Brain pericyte (primary cell): ENCODE data around the gene RABL6.
A peak's percentile ranks its signal among the peaks of the same experiment; 100 is the strongest.
"Not testable (repeated sequence)": the region's sequence is repeated elsewhere in the genome, so short reads cannot be mapped to it uniquely, and the experiment has no call there.

ENCODE experiments used
- DNase-seq: peaks from one replicate; pipeline ENCODE4 v3.0.0-alpha.2; 2012; ENCODE audit warnings: low read depth, low spot score

RABL6 gene

GRCh38 chr9:136835162-136835931, 27.6 kb downstream of the RABL6 start:
- DNase-seq = no peak

GRCh38 chr9:136835932-136836904, 28.5 kb downstream of the RABL6 start:
- DNase-seq = no peak

GRCh38 chr9:136837146-136837855, 29.6 kb downstream of the RABL6 start:
- no peak for DNase-seq

- not testable (repeated sequence) for DNase-seq
Observed at GRCh38 chr9:136837856-136838277, 30.1 kb downstream of the RABL6 start.

DNA sequence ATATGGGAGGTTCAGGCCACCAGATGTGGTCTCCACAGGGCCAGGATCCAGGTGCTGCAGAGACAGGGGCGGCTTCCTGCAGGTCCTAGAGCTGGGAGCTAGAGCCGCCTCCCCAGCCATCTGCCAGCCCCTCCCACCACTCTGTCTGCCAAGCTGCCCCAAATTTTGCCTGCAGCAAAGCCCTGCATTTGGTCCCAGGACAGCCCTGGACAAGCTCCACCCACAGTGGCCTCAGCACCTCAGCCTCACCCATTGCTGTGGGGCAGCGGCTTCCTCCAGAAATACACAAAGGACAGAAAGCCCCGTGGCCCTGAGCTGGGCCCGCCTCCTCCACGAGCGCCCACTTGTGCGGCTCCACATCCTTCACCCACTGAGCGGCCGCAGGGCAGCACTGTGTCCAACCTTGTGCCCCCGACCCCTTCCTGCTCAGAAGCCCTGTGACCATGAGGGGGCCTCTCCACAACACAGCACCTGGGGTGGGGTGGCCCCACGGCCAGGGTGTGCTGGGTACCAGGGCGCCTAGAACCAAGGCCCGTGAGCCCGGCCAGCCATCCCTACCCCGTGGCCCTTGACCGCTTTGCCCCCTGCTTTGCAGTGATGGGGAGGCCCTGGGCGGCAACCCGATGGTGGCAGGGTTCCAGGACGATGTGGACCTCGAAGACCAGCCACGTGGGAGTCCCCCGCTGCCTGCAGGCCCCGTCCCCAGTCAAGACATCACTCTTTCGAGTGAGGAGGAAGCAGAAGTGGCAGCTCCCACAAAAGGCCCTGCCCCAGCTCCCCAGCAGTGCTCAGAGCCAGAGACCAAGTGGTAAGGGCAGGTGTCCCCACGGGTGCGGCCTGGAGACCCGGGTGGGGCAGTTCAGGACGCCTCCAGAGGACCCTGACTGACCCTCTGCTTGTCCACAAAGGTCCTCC, 30.8 kb downstream of the RABL6 start:
- DNase-seq = no peak

DNA sequence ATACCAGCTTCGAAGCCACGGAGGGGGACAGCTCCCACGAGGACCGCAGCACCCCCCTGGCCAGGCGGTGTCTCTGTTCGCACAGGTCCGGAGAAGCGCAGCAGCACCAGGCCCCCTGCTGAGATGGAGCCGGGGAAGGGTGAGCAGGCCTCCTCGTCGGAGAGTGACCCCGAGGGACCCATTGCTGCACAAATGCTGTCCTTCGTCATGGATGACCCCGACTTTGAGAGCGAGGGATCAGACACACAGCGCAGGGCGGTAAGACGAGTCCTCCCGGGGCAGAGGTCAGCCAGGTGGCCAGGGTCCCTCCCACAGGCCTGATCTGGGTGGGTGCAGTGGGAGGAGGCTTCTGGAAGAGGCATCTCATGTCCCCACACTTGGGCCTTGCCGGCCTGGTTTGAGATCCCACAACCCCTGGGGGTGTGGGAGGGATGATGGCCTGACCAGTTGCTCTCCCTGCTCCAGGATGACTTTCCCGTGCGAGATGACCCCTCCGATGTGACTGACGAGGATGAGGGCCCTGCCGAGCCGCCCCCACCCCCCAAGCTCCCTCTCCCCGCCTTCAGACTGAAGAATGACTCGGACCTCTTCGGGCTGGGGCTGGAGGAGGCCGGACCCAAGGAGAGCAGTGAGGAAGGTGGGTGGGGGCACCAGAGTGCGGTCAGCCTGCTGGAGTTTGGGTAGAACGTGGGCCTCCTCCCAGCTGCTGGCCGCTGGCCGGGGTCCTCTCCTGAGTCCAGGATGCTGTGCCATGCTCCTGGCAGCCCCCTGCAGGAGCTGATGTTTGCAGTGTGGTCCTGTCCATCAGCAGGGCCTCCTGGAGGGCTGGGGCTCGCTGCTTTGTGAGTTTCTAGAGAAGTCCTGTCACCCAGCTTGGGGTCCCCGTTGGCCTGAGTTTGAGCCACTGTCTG, 31.7 kb downstream of the RABL6 start:
- no peak for DNase-seq

DNA sequence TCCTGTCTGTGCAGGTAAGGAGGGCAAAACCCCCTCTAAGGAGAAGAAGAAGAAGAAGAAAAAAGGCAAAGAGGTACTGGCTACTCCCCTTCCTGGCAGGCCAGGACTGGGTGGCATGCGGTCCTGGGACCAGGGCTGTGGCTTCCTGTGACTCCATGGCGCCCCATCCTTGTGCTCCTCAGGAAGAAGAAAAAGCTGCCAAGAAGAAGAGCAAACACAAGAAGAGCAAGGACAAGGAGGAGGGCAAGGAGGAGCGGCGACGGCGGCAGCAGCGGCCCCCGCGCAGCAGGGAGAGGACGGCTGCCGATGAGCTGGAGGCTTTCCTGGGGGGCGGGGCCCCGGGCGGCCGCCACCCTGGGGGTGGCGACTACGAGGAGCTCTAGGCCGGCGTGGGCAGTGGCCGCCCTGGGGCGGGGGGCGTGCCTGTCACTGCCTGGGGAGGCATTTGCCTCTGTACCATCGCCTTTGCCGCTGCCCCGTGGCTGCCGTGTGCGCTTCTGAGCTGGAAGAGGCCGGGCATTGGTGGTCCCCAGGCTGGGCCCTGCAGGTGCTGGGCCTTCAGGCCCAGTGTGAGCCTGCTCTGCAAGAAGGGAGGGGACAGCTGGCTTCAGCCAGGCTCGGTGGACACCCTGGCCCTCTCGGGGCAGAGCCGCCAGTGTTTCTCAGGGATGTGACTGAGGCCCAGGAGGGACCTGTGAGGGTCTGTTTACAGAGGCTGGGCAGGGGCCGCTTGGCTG, 32.6 kb downstream of the RABL6 start:
- DNase-seq = no peak

- DNase-seq = peak; percentile 44
Observed at GRCh38 chr9:136840877-136841645, 33.3 kb downstream of the RABL6 start.

GRCh38 chr9:136841646-136842379, 34.1 kb downstream of the RABL6 start:
- not testable (repeated sequence) for DNase-seq

DNA sequence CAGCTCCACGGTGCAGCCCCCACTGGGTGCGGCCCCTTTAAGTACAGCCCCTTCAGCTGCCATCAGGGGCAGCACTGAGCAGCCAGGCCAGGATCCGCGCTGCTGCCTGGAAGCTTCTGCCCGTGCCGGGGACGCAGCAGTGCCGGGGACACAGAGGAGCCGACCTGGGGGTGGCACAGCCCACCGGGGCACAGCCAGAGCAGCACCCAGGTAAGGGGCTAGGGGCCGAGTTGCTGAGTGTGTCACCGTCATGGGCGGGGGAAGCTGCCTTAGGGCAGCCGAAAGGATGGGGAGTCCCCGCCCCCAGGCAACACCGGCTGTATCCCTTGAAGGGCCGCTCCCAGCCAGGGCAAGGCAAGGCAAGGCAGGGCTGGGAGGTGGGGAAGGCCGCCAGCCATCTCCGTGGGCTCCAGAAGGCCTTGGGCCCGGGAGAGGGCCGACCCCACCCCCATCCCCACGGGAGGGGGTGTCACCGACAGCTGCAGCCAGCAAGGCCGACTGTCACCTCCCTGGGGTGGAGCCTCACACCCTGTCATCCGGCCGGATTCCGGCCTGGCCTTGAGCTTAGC, 34.7 kb downstream of the RABL6 start, which contains the start of gene AJM1:
Gene AJM1, plus strand, starts transcription at position 99 of the 569 bp plus-strand sequence. CDS start 1,937 bp downstream, outside the sequence.
- not testable (repeated sequence) for DNase-seq

GRCh38 chr9:136843159-136843800, 35.5 kb downstream of the RABL6 start:
- not testable (repeated sequence) for DNase-seq

DNA sequence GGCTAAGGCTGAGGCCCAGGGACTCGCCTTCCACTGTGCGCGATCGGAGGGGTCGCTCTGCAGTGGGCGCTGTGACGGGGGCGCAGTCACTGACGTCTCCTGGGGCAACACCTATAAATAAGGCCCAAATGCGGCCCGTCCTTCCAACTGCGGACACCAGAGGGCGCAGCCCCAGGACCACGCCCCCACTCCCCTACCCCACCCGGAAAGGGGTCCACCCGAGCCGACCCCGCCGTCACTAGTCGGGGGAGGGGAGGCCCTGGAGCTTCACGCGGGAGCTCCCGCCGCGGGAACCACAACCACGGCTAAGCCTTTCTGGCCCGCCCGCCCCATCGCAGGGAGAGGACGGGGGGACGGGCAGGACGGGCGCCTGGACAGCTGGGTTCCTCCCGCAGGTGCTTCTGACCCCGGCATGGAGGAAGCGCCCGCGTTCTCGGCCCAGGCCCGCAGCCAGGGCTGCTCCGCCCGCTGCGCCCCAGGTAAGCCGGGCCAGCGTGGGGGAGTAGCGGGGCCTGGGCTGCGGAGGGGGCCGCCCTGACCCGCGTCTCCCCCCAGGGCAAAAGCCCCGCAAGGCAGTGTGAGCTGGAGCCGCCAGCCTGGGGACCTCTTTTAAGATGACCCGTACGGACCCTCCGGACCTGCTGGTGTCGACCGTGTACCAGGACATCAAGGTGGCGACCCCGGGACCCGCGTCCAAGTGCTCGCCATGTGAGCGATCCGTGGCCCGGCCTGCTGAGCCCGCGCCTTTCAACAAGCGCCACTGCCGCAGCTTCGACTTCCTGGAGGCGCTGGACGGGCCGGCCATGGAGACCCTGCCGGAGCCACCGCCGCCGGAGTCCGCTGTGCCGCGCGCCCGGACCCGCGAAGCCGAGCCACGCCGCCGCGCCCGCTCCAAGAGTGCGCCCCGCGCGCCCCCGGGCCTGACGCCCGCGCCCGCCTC, 36.3 kb downstream of the RABL6 start:
- DNase-seq = not testable (repeated sequence)

- no peak for DNase-seq
Observed at GRCh38 chr9:136844761-136845464, 37.2 kb downstream of the RABL6 start.

- DNase-seq = no peak
Observed at GRCh38 chr9:136845465-136846260, 37.9 kb downstream of the RABL6 start.
